ENCODE data around the gene HRG.
"Not testable (repeated sequence)": the region's sequence is repeated elsewhere in the genome, so short reads cannot be mapped to it uniquely, and the experiment has no call there.

The HRG gene

DNA sequence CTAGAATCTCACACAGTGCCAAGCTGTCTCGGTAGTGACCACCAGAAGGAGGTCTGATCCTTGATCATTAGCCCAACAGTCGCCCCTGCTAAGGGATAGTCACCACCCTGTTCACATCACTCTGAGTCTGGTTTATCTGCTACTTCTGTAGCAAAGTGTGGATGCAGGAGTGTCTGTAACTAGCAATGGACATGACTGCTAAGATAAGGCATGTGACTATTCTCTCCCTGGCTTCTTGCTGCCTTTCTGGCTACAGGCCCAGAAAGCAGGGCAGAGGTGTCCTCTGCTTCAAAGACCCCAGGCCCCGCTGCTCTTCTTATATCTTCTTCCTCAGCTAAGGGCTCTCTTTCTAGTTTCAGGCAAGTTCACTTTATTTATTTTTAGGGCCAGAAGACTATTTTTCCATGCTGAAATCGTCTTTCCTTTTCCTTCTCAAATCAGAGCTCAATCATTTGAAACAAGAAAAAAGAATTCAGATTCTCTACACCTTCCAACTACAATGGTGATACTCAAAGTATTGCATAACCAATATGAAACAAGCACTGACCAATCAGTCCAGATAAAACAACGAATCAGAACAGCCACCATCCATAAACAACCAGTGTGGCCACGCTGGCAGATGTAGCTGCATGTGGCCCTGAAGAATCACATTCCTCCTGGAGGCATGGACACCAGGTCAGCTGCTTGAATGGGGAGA lies 43.3 kb downstream of the HRG start:
- WGBS = 61% methylated on average over 5 of the region's 6 CpGs
- peaks cover 28% of the 10 kb centered on the region in 2 experiments for H3K27me3 ChIP-seq (ENCODE audit: control insufficient read depth in 1 of 2, insufficient read depth in 1 of 2, low read length in 2 of 2)
- H3K14ac ChIP-seq (ENCODE audit: low read length in 2 of 2) = no peak overlapping the region
- no peak for DNase-seq
- no peak overlapping the region for H2AFZ ChIP-seq (ENCODE audit: low read depth, low read length)
- H2BK12ac ChIP-seq (ENCODE audit: low read length in 2 of 2) = no peak overlapping the region
- H3K4me3 ChIP-seq (ENCODE audit: insufficient read depth in 1 of 2, low read depth in 1 of 2, low read length in 2 of 2) = no peak overlapping the region
- no peak overlapping the region for H3K9ac ChIP-seq (ENCODE audit: low read length)
- no peak overlapping the region for H2BK5ac ChIP-seq (ENCODE audit: low read depth, low read length, poor library complexity, severe bottlenecking)
- H3K79me1 ChIP-seq (replicated peaks; ENCODE audit: low read length, poor library complexity, severe bottlenecking) = no peaks in the 10 kb centered on the region
- no peaks in the 10 kb centered on the region for H3K9me3 ChIP-seq (ENCODE audit: control insufficient read depth, low read length)
- H3K18ac ChIP-seq (ENCODE audit: low read depth in 1 of 2, low read length in 2 of 2) = no peak overlapping the region
- no peak overlapping the region for H3K4ac ChIP-seq (ENCODE audit: low read depth in 1 of 2, low read length in 2 of 2)
- H2AK5ac ChIP-seq (ENCODE audit: low read length, severe bottlenecking) = no peak overlapping the region
- H2BK15ac ChIP-seq (ENCODE audit: low read depth, poor library complexity, severe bottlenecking) = no peak overlapping the region
- no peaks in the 10 kb centered on the region for H3K4me1 ChIP-seq (ENCODE audit: control insufficient read depth, insufficient read depth, low read depth, low read length)
- no peak overlapping the region for H3K4me2 ChIP-seq (ENCODE audit: low read length, poor library complexity, severe bottlenecking)
- no peaks in the 10 kb centered on the region for H3K36me3 ChIP-seq (ENCODE audit: control insufficient read depth in 1 of 2, insufficient read depth in 2 of 2, low read depth in 1 of 2, low read length in 2 of 2)
- H3K27ac ChIP-seq (ENCODE audit: low read length, poor library complexity, severe bottlenecking) = no peak overlapping the region
- no peak overlapping the region for H4K8ac ChIP-seq (ENCODE audit: low read length)
- H4K91ac ChIP-seq (ENCODE audit: low read length) = no peak overlapping the region
- no peak overlapping the region for H2BK120ac ChIP-seq (ENCODE audit: low read depth, low read length)
- no peak overlapping the region for H3K23ac ChIP-seq (ENCODE audit: low read length in 2 of 2)

DNA sequence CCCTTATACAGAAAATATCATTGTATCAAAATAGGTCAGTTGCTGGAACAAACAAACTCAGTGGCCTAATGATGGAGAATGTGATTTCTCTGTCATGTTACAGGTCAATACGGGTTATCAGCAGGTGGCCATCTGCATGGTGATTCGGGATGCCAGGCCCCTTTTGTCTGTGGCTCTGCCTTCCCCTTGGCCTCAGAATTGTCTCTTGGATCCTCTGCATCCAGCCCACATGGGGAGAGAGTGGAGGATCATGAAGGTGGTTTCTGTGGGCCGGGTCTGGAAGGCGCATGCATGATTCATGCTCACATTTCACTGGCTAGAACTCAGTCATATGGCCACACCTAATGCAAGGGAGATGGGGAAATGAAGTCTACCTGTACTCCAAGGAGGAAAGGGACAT lies 44.9 kb downstream of the HRG start:
- 78% methylated on average over 4 of the region's 4 CpGs for WGBS
- H2BK12ac ChIP-seq (ENCODE audit: low read length in 2 of 2); H2BK120ac ChIP-seq (ENCODE audit: low read depth, low read length); H3K14ac ChIP-seq (ENCODE audit: low read length in 2 of 2); H4K91ac ChIP-seq (ENCODE audit: low read length); H4K8ac ChIP-seq (ENCODE audit: low read length); H3K4me1 ChIP-seq (ENCODE audit: control insufficient read depth, insufficient read depth, low read depth, low read length); H3K18ac ChIP-seq (ENCODE audit: low read depth in 1 of 2, low read length in 2 of 2); H3K4me3 ChIP-seq (ENCODE audit: insufficient read depth in 1 of 2, low read depth in 1 of 2, low read length in 2 of 2); H3K9ac ChIP-seq (ENCODE audit: low read length); H2BK5ac ChIP-seq (ENCODE audit: low read depth, low read length, poor library complexity, severe bottlenecking); H3K4me2 ChIP-seq (ENCODE audit: low read length, poor library complexity, severe bottlenecking); H3K27ac ChIP-seq (ENCODE audit: low read length, poor library complexity, severe bottlenecking); H3K23ac ChIP-seq (ENCODE audit: low read length in 2 of 2); DNase-seq; H2AFZ ChIP-seq (ENCODE audit: low read depth, low read length); H3K79me1 ChIP-seq (replicated peaks; ENCODE audit: low read length, poor library complexity, severe bottlenecking); H2BK15ac ChIP-seq (ENCODE audit: low read depth, poor library complexity, severe bottlenecking); H2AK5ac ChIP-seq (ENCODE audit: low read length, severe bottlenecking); H3K4ac ChIP-seq (ENCODE audit: low read depth in 1 of 2, low read length in 2 of 2); H3K9me3 ChIP-seq (ENCODE audit: control insufficient read depth, low read length); H3K36me3 ChIP-seq (ENCODE audit: control insufficient read depth in 1 of 2, insufficient read depth in 2 of 2, low read depth in 1 of 2, low read length in 2 of 2): not testable (repeated sequence)
- peaks cover 28 to 35% of the 10 kb centered on the region in 2 experiments for H3K27me3 ChIP-seq (ENCODE audit: control insufficient read depth in 1 of 2, insufficient read depth in 1 of 2, low read length in 2 of 2)

DNA sequence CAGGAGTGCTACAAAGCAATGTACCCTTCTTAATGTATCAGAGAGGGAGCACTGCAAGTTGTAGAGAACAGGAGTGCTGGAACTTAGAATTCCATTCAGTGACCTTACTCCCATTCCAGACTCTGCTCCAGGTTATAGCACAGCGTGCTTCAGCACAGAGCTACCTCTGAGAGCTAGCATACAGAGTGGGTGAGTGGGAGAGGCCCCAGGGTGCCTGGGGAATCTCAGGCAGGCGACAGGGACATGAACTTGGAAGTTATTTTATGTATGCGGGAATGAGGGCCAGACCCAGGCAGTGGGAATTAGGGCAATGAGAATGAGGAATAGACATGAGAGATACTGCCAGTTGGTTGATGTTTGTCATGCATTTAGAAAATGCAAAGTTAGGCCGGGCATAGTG lies 47.7 kb downstream of the HRG start:
- no peak overlapping the region for H2BK12ac ChIP-seq (ENCODE audit: low read length in 2 of 2)
- no peak overlapping the region for H2BK15ac ChIP-seq (ENCODE audit: low read depth, poor library complexity, severe bottlenecking)
- no peaks in the 10 kb centered on the region for H3K36me3 ChIP-seq (ENCODE audit: control insufficient read depth in 1 of 2, insufficient read depth in 2 of 2, low read depth in 1 of 2, low read length in 2 of 2)
- no peak overlapping the region for H3K4ac ChIP-seq (ENCODE audit: low read depth in 1 of 2, low read length in 2 of 2)
- no peak overlapping the region for H3K9ac ChIP-seq (ENCODE audit: low read length)
- H3K4me3 ChIP-seq (ENCODE audit: insufficient read depth in 1 of 2, low read depth in 1 of 2, low read length in 2 of 2) = no peak overlapping the region
- H2BK5ac ChIP-seq (ENCODE audit: low read depth, low read length, poor library complexity, severe bottlenecking) = no peak overlapping the region
- no peak overlapping the region for H3K23ac ChIP-seq (ENCODE audit: low read length in 2 of 2)
- DNase-seq = no peak
- 72% methylated on average over 4 of the region's 4 CpGs for WGBS
- H3K4me2 ChIP-seq (ENCODE audit: low read length, poor library complexity, severe bottlenecking) = no peak overlapping the region
- H3K79me1 ChIP-seq (replicated peaks; ENCODE audit: low read length, poor library complexity, severe bottlenecking) = no peaks in the 10 kb centered on the region
- H3K9me3 ChIP-seq (ENCODE audit: control insufficient read depth, low read length) = no peaks in the 10 kb centered on the region
- H4K8ac ChIP-seq (ENCODE audit: low read length) = no peak overlapping the region
- H3K4me1 ChIP-seq (ENCODE audit: control insufficient read depth, insufficient read depth, low read depth, low read length) = no peaks in the 10 kb centered on the region
- H2AFZ ChIP-seq (ENCODE audit: low read depth, low read length) = no peak overlapping the region
- no peak overlapping the region for H4K91ac ChIP-seq (ENCODE audit: low read length)
- peaks cover 25 to 32% of the 10 kb centered on the region in 2 experiments for H3K27me3 ChIP-seq (ENCODE audit: control insufficient read depth in 1 of 2, insufficient read depth in 1 of 2, low read length in 2 of 2)
- no peak overlapping the region for H3K14ac ChIP-seq (ENCODE audit: low read length in 2 of 2)
- no peak overlapping the region for H2AK5ac ChIP-seq (ENCODE audit: low read length, severe bottlenecking)
- no peak overlapping the region for H2BK120ac ChIP-seq (ENCODE audit: low read depth, low read length)
- no peak overlapping the region for H3K18ac ChIP-seq (ENCODE audit: low read depth in 1 of 2, low read length in 2 of 2)
- no peak overlapping the region for H3K27ac ChIP-seq (ENCODE audit: low read length, poor library complexity, severe bottlenecking)

DNA sequence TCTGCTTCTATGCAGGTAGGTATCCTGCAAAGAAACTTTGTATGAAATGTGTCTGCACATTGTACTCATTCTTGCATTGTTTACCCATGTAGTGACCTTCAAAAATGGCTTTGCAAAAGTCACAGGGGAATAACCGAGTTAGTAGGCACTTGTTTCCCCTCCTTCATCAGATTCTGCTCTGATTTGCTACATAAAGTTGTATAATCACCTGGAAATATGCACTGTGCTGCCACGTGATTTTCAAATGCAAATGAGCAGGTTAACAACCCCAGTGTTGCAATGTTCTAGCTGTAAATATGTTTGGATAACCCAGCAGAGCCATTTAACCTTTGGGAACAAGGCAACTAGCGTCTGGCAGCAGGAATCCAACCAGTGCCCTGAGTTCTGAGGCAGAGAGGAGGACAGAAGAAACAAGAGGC lies 51.2 kb downstream of the HRG start, which contains the start of gene KNG1:
Gene KNG1 (plus strand): TSS at position 321 of the 419 bp plus-strand sequence. CDS start 184 bp downstream, outside the sequence.
- H2AFZ ChIP-seq (ENCODE audit: low read depth, low read length) = no peak within 1 kb of the TSS
- no peak within 1 kb of the TSS for H3K9ac ChIP-seq (ENCODE audit: low read length)
- H4K91ac ChIP-seq (ENCODE audit: low read length) = no peak within 1 kb of the TSS
- no peak within 1 kb of the TSS for H2BK12ac ChIP-seq (ENCODE audit: low read length in 2 of 2)
- H4K8ac ChIP-seq (ENCODE audit: low read length) = no peak within 1 kb of the TSS
- H3K36me3 ChIP-seq (ENCODE audit: control insufficient read depth in 1 of 2, insufficient read depth in 2 of 2, low read depth in 1 of 2, low read length in 2 of 2) = no peaks in the 10 kb centered on the region
- no peak within 1 kb of the TSS for H3K4ac ChIP-seq (ENCODE audit: low read depth in 1 of 2, low read length in 2 of 2)
- no peak within 1 kb of the TSS for H2BK120ac ChIP-seq (ENCODE audit: low read depth, low read length)
- no peaks in the 10 kb centered on the region for H3K9me3 ChIP-seq (ENCODE audit: control insufficient read depth, low read length)
- no peak for DNase-seq
- no peaks in the 10 kb centered on the region for H3K4me1 ChIP-seq (ENCODE audit: control insufficient read depth, insufficient read depth, low read depth, low read length)
- no peak within 1 kb of the TSS for H2AK5ac ChIP-seq (ENCODE audit: low read length, severe bottlenecking)
- H3K18ac ChIP-seq (ENCODE audit: low read depth in 1 of 2, low read length in 2 of 2) = no peak within 1 kb of the TSS
- H3K4me3 ChIP-seq (ENCODE audit: insufficient read depth in 1 of 2, low read depth in 1 of 2, low read length in 2 of 2) = no peak within 1 kb of the TSS
- no peaks in the 10 kb centered on the region for H3K79me1 ChIP-seq (replicated peaks; ENCODE audit: low read length, poor library complexity, severe bottlenecking)
- H3K4me2 ChIP-seq (ENCODE audit: low read length, poor library complexity, severe bottlenecking) = no peak within 1 kb of the TSS
- H3K27me3 ChIP-seq (ENCODE audit: control insufficient read depth in 1 of 2, insufficient read depth in 1 of 2, low read length in 2 of 2) = peaks cover 21 to 31% of the 10 kb centered on the region in 2 experiments
- 67% methylated on average over 3 of the region's 3 CpGs for WGBS
- H3K27ac ChIP-seq (ENCODE audit: low read length, poor library complexity, severe bottlenecking) = no peak within 1 kb of the TSS
- H3K14ac ChIP-seq (ENCODE audit: low read length in 2 of 2) = no peak within 1 kb of the TSS
- H3K23ac ChIP-seq (ENCODE audit: low read length in 2 of 2) = no peak within 1 kb of the TSS
- H2BK15ac ChIP-seq (ENCODE audit: low read depth, poor library complexity, severe bottlenecking) = no peak within 1 kb of the TSS
- H2BK5ac ChIP-seq (ENCODE audit: low read depth, low read length, poor library complexity, severe bottlenecking) = no peak within 1 kb of the TSS
